Lower lobe of right lung (tissue), 2 donors: ENCODE results near the gene ITM2C. TPM values are rescaled to one million over a fixed set of nuclear protein-coding genes. Genes with fewer than 3 reads are reported as not detected.

ENCODE experiments used
- ATAC-seq, 2 donors: fragments of 200-7000 bp; cut with Tn5 transposase; one replicate each; pipeline ENCODE4 v1.9.1; 2020 to 2022; ENCODE audit warnings: mild to moderate bottlenecking in 2 of 2, moderate library complexity in 2 of 2
- DNase-seq: peaks from one replicate; pipeline ENCODE4 v3.0.0-alpha.2; 2020
- H3K27ac ChIP-seq: fragments of 200-600 bp; one replicate; pipeline ENCODE4 v1.8.0; 2022
- H3K27me3 ChIP-seq: fragments of 200-600 bp; one replicate; pipeline ENCODE4 v1.8.0; 2022; ENCODE audit warnings: low read depth
- H3K36me3 ChIP-seq: fragments of 200-600 bp; one replicate; pipeline ENCODE4 v1.8.0; 2022; ENCODE audit warnings: mild to moderate bottlenecking
- H3K4me1 ChIP-seq: fragments of 200-600 bp; one replicate; pipeline ENCODE4 v1.8.0; 2022
- H3K4me3 ChIP-seq: fragments of 200-600 bp; one replicate; pipeline ENCODE4 v1.8.0; 2022; ENCODE audit warnings: mild to moderate bottlenecking
- H3K9me3 ChIP-seq: fragments of 200-600 bp; one replicate; pipeline ENCODE4 v1.8.0; 2022
- intact Hi-C: fragments of 100-400 bp; cut with DNase I; formaldehyde crosslinking; loops from one replicate; pipeline ENCODE4 v1.11.0; 2022
- total RNA-seq: library from RNA; stranded (reverse); fragmentation: NEBNext Ultra II Directional; extraction: Animal tissue kit (Norgen Biotek cat#: 25700); gene quantifications from one replicate; pipeline ENCODE4 v1.2.1, GENCODE V29; 2021
- TF ChIP-seq, protein P1 (sequence below): fragments of 200-600 bp; IDR thresholded peaks from one replicate; pipeline ENCODE4 v1.8.0; 2022; ENCODE audit warnings: antibody characterized with exemption, mild to moderate bottlenecking
- donor health status: DM: no; HTN: yes; CAD: no; lungs with severe emphysema.

The ITM2C gene
- total RNA-seq, 1 donor from 2014 or later: 27.6 TPM

DNA sequence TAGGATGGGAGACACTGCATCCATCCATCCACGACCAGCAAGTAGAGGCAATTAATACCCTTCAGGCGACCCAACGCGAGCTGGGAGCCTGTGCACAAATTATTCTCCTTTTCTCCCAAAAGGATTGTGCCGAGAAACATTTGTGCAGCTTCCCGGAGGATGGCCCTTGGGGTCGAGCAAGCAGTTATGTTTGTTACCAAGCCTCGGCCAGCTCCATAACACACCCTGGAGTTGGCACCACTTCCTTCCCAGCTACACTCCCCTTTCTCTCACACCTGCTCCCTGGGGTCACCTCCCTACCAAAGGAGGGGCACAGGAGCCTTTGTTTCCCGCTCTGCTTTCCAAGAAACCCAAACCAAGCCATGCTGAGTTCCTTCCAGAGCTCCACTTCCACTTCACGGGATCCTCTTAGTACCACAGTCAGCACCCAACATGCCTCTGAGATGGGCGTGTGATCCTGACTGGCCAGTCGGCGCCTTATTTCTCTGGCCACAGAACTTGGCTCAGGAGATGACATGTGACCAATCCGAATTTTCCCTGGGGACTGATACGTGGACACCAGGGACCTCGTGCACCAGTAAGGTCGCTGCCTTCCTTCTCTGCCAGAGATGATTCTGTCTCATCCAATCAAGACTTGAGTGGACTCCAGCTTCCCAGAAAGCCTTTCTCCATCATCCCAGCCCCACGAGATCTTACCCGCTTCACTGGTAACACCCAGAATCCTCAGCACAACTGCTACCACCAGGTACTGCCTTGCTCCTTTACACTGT lies 31.8 kb downstream of the ITM2C start:
- intact Hi-C loops: no loop called here
- DNase-seq (no peak), ATAC-seq (no peak)
- no peak overlapping the region for H3K27ac ChIP-seq
- H3K4me3 ChIP-seq: no peak overlapping the region
- no peaks in the 10 kb centered on the region for H3K36me3 ChIP-seq
- TF ChIP-seq, protein P1, sequence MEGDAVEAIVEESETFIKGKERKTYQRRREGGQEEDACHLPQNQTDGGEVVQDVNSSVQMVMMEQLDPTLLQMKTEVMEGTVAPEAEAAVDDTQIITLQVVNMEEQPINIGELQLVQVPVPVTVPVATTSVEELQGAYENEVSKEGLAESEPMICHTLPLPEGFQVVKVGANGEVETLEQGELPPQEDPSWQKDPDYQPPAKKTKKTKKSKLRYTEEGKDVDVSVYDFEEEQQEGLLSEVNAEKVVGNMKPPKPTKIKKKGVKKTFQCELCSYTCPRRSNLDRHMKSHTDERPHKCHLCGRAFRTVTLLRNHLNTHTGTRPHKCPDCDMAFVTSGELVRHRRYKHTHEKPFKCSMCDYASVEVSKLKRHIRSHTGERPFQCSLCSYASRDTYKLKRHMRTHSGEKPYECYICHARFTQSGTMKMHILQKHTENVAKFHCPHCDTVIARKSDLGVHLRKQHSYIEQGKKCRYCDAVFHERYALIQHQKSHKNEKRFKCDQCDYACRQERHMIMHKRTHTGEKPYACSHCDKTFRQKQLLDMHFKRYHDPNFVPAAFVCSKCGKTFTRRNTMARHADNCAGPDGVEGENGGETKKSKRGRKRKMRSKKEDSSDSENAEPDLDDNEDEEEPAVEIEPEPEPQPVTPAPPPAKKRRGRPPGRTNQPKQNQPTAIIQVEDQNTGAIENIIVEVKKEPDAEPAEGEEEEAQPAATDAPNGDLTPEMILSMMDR: no peak
- H3K9me3 ChIP-seq: no peaks in the 10 kb centered on the region
- no peaks in the 10 kb centered on the region for H3K27me3 ChIP-seq
- no peaks in the 10 kb centered on the region for H3K4me1 ChIP-seq

DNA sequence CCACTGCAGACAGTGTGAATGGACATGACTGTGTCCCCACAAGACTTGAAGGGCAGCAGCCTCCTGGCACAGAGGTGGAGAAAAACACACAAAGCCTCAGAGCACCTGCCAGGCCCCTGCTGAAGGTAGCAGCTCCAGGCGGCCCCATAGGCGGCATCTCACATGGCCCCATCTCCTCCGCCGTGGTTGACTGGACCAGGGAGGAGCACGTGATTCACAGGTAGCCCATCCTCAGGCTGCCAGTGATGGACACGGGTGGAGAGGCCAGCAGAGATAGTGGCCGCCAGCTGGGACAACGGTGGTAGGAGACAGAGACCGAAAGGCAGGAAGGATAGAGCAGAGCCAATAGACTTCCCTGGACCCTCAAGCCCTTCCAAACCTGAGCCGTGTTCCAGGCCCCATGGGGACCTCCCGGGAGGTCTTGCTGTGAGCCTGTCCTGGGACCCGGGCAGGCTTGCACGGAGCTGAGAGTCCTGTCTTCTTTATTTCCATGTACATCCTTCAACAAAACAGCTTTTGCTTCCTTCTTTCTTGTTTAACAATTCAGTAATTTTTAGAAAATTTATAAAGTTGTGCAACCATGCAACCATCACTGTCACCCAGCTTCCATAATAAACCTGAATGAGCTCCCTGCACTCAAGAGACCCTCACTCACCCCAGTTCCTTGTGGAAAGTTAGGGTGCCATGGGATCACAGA lies 33.4 kb downstream of the ITM2C start:
- no peaks in the 10 kb centered on the region for H3K27me3 ChIP-seq
- no peaks in the 10 kb centered on the region for H3K9me3 ChIP-seq
- H3K4me1 ChIP-seq: no peaks in the 10 kb centered on the region
- TF ChIP-seq, protein P1: no peak
- H3K27ac ChIP-seq: no peak overlapping the region
- DNase-seq (no peak), ATAC-seq (no peak)
- H3K36me3 ChIP-seq: no peaks in the 10 kb centered on the region
- no peak overlapping the region for H3K4me3 ChIP-seq
- intact Hi-C loops: no loop called here

DNA sequence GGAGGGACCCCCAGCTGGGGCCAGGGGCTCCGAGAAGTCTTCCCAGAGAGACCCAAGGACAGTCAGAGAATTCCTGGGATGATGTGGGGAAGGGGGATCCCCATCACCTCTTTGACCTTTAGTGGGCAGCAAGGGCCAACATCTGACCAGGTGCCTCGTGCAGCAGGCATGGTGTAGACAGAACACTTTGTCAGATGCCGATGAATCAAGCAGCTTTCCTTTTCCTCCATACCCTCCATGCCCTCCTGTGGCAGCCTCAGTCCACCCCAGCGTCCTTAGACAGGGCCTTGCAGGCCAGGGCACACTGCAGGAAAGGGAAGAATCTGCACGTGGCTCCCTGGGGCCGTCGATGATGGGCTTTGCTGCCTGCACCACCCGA lies 34.0 kb downstream of the ITM2C start:
- DNase-seq (no peak), ATAC-seq (no peak)
- H3K27ac ChIP-seq: no peak overlapping the region
- H3K4me3 ChIP-seq: no peak overlapping the region
- no peaks in the 10 kb centered on the region for H3K27me3 ChIP-seq
- H3K4me1 ChIP-seq: no peaks in the 10 kb centered on the region
- intact Hi-C loops: no loop called here
- no peaks in the 10 kb centered on the region for H3K9me3 ChIP-seq
- TF ChIP-seq, protein P1: no peak
- H3K36me3 ChIP-seq: no peaks in the 10 kb centered on the region

DNA sequence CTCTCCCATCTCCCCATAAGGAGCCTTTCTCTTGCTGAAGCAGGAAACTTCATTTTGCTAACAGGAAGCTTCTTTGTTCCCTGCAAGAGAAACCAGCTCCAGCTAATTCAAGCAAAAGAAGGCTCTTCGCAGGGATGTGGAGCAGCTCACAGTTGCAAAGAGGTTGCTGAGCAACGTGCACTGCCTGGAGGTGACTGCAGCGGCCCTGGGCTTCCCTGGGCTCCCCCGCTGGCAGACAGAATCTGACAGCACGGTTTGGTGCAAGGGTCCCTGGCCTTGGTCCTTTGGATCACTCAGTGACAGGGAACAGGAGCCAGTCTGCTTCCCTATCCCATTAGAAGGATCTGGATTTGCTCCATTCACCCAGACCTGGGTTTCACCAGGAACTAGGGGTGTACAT lies 34.5 kb downstream of the ITM2C start:
- TF ChIP-seq, protein P1: no peak
- H3K27me3 ChIP-seq: no peaks in the 10 kb centered on the region
- H3K27ac ChIP-seq: no peak overlapping the region
- DNase-seq: no peak
- ATAC-seq: no peak
- no peaks in the 10 kb centered on the region for H3K4me1 ChIP-seq
- no peaks in the 10 kb centered on the region for H3K36me3 ChIP-seq
- intact Hi-C loops: no loop called here
- H3K9me3 ChIP-seq: no peaks in the 10 kb centered on the region
- no peak overlapping the region for H3K4me3 ChIP-seq

DNA sequence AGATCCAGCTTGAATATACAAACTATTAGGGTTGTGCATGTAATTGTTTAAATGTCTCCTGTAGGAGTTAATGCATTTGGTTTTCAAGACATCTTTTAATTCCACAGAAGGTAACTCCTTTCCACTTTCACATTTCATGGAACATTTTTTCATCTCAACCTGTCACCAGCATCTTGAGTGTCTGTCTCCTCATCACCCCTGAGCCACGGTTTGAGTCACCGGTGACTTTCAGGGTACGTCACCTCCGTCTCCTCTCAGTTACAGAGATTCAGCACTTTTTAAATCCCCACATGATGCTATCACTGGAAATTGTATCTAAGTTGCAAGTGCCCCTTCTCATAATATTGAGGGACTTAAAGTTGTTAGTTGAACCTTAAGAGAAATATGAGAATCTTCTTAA lies 35.0 kb downstream of the ITM2C start:
- intact Hi-C loops: no loop called here
- Histone ChIP-seq H3K36me3 (no peaks in the 10 kb centered on the region), H3K9me3 (no peaks in the 10 kb centered on the region), H3K4me1 (no peaks in the 10 kb centered on the region), H3K4me3 (no peak overlapping the region), H3K27me3 (no peaks in the 10 kb centered on the region), H3K27ac (no peak overlapping the region)
- no peak for ATAC-seq
- no peak for DNase-seq
- TF ChIP-seq, protein P1: no peak
